ENCODE data around the gene HOXD4.

The HOXD4 gene

DNA sequence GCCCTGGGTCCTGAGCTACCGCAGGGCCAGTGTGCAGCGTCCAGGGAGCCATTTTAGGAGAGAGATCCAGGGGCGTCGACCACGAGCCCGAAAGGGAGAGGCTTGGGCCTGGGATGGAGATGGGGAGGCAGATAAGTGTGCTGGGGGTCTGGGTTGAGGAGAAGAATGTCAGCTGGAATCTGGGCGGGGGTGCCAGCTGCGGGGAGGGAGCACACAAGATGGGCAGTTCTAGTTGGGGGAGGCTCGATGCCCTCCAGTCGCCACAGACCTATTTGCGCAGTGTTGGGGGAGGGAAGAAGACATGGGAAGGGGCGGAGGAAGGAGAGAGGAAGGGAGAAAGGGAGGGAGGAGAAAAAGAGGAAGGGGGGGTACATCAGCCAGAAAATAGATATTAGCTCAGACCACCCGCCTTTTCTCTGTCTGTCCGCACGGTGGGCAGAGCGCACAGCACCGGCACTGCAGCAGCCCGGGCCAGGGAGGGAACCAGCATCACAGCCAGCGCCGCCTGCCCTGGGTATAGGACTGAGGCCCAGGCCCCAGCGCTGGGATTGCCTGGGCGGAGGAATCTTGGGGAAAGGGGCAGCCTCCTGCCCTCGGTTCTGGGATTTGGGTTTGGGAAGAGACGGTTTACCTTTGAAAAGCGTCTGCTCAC, 46.1 kb upstream of the HOXD4 start:
- in situ Hi-C loops (cut with HindIII; ENCODE audit: low sequenced_read_pairs), result loop anchor here (25.0 kb wide), 1 partner anchor 1032 kb away; no protein-coding TSS in a partner anchor
- TF ChIP-seq, protein P1, sequence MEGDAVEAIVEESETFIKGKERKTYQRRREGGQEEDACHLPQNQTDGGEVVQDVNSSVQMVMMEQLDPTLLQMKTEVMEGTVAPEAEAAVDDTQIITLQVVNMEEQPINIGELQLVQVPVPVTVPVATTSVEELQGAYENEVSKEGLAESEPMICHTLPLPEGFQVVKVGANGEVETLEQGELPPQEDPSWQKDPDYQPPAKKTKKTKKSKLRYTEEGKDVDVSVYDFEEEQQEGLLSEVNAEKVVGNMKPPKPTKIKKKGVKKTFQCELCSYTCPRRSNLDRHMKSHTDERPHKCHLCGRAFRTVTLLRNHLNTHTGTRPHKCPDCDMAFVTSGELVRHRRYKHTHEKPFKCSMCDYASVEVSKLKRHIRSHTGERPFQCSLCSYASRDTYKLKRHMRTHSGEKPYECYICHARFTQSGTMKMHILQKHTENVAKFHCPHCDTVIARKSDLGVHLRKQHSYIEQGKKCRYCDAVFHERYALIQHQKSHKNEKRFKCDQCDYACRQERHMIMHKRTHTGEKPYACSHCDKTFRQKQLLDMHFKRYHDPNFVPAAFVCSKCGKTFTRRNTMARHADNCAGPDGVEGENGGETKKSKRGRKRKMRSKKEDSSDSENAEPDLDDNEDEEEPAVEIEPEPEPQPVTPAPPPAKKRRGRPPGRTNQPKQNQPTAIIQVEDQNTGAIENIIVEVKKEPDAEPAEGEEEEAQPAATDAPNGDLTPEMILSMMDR (IDR thresholded peaks at IDR 0.05; ENCODE audit: low read depth, low read length, missing control alignments), result no peak
- no peak overlapping the region for H3K4me3 ChIP-seq (ENCODE audit: low read depth, low read length)
- no peak for DNase-seq (ENCODE audit: low read depth)

DNA sequence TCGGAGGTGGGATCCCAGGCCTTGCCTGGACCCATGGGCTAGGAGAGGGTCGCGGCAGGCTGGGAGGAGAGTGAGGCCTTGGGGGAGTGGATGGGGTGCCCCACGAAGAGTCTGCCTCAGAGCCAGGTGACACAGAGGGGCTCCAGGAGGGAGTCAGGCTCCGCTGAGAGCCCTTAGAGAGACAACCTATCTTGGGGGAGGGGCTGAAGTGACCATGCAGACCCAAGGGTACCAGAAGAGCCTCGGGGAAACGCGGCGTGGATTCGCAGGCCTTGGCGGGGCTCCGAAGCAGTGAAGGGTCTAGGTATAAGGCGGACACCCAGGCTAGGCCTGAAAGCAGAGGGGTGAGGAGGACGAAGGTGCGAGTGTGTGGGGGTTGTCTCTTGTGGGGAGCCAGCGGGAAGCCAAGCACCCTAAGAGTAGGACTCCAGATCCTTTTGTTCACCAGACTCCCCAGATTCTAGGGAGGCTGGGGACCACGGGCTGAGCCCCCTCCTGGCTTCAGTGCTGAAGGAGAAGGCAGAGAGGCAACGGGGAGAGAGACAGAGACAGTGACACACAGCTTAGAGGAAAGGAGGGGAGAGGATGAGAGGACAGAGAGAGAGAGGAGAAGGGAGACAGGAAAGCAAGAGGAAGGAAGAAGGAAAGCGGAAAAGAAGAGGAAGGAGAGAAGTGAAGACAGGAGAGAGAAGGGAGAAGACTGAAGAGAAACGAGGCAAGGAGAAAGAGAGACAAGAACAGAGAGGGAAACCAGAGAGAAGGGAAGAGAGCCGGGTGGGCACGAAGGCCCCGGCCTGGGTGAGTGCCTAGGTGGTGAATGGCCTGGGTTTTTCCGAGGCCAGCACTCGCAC, 45.4 kb upstream of the HOXD4 start:
- in situ Hi-C loops (cut with HindIII; ENCODE audit: low sequenced_read_pairs), result loop anchor here (25.0 kb wide), 1 partner anchor 1031 kb away; no protein-coding TSS in a partner anchor
- H3K4me3 ChIP-seq (ENCODE audit: low read depth, low read length), result no peak overlapping the region
- DNase-seq (ENCODE audit: low read depth), result no peak
- TF ChIP-seq, protein P1 (IDR thresholded peaks at IDR 0.05; ENCODE audit: low read depth, low read length, missing control alignments), result no peak

DNA sequence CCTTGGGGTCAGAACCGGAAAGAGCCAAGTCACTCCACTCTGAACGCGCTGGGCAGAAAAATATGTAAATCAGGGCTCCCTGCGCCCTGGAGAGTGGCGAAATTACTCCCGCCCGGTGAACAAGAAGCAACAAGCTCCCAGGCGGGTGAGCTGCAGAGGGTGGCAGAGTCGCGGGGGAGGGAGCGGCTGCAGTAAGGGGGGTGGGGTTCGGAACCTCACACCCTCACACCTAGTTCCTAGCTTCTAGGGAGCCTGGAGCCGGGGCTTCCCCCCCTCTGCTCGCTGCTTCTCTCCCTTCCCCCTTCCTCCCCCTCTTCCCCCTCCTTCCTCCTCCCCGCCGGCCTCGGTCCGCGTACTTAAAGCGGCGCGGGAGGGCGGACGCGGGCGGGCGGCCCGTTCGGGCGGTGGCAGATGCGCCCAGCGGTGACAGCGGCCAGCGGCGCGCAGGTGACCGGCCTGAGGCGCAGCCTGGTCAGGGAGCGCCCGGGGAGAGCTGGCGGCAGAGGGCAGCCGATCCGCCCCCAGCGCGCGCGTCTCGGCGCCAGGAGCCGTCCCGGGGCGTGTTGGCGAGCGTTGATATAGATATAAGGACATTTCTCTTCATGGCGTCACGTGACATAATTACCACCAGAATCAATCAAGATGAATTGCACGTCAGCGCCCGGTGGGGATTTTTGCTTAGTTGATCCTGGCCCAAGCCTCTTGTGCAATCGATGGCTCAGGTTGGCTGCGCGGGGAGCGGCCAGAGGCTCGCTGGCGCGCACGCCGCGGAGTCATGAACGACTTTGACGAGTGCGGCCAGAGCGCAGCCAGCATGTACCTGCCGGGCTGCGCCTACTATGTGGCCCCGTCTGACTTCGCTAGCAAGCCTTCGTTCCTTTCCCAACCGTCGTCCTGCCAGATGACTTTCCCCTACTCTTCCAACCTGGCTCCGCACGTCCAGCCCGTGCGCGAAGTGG, 44.5 kb upstream of the HOXD4 start, which contains the start of gene HOXD11:
Gene HOXD11, plus strand, starts transcription at position 700 of the 959 bp plus-strand sequence. Its CDS starts 76 bp downstream, at position 776.
- in situ Hi-C loops (cut with HindIII; ENCODE audit: low sequenced_read_pairs), result loop anchor here (25.0 kb wide), 1 partner anchor 1030 kb away; no protein-coding TSS in a partner anchor
- no peak within 1 kb of the TSS for H3K4me3 ChIP-seq (ENCODE audit: low read depth, low read length)
- no peak for DNase-seq (ENCODE audit: low read depth)
- TF ChIP-seq, protein P1 (IDR thresholded peaks at IDR 0.05; ENCODE audit: low read depth, low read length, missing control alignments), result no peak

DNA sequence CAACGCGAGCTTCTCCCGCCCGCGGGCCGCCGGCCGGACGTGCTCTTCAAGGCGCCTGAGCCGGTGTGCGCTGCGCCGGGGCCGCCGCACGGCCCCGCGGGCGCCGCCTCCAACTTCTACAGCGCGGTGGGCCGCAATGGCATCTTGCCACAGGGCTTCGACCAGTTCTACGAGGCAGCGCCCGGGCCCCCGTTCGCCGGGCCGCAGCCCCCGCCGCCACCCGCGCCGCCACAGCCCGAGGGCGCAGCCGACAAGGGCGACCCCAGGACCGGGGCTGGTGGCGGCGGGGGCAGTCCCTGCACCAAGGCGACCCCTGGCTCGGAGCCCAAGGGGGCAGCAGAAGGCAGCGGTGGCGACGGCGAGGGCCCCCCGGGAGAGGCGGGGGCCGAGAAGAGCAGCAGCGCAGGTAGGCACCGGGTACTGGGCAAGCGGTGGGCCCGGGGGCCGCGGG, 43.6 kb upstream of the HOXD4 start:
- TF ChIP-seq, protein P1 (IDR thresholded peaks at IDR 0.05; ENCODE audit: low read depth, low read length, missing control alignments), result no peak
- in situ Hi-C loops (cut with HindIII; ENCODE audit: low sequenced_read_pairs), result loop anchor here (25.0 kb wide), 1 partner anchor 1030 kb away; no protein-coding TSS in a partner anchor
- no peak for DNase-seq (ENCODE audit: low read depth)
- no peak overlapping the region for H3K4me3 ChIP-seq (ENCODE audit: low read depth, low read length)

DNA sequence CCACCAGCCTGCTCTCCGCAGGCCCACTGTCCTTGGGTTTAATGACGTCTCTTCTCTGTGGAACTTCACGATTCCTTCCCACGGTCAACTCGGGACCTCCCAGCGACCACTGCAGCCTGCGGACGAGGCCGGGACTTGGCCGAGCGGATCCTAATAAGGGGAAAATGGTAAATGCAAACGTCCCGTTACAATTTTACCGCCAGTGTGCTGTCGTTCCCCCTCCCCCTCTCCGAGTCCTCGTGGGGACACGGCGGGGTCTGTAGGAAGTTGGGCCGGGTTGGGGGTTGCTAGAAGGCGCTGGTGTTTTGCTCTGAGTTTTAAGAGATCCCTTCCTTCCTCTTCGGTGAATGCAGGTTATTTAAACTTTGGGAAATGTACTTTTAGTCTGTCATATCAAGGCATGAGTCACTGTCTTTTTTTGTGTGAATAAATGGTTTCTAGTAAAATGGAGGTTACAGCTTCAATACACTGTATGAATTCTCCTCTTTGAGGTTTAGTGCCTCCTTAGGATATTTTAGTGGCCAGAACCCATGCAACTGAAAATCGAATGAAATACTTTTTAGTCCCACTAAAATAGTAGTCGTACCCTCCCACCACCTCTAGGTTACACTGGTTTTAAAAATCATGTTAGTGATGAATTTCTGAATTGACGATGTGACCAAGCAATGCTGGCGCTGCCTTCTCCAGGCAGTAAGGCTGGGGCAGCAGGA, 42.0 kb upstream of the HOXD4 start:
- in situ Hi-C loops (cut with HindIII; ENCODE audit: low sequenced_read_pairs), result loop anchor here (25.0 kb wide), 1 partner anchor 1028 kb away; no protein-coding TSS in a partner anchor
- DNase-seq (ENCODE audit: low read depth), result no peak
- TF ChIP-seq, protein P1 (IDR thresholded peaks at IDR 0.05; ENCODE audit: low read depth, low read length, missing control alignments), result no peak
- no peak overlapping the region for H3K4me3 ChIP-seq (ENCODE audit: low read depth, low read length)

Measured in astrocyte of the cerebellum (primary cell).